ENCODE results near the gene DNAJB6.

GRCh38 chr7:157444011-157444842 is 107.4 kb downstream of the DNAJB6 start:
- no peak for TF ChIP-seq ARNTL (CRISPR knock-in tag; IDR thresholded peaks at IDR 0.05; ENCODE audit: borderline replicate concordance, low read depth)
- TF ChIP-seq CSDC2 (CRISPR knock-in tag; IDR thresholded peaks at IDR 0.05), result no peak
- TF ChIP-seq ZFP30 (CRISPR knock-in tag; IDR thresholded peaks at IDR 0.05), result no peak

All from SK-N-SH treated with all-trans-retinoic acid at 6 μM for 48 hours (cell line).